Spleen (tissue), 7 donors: ENCODE measurements around the gene LRBA.

Experiments
- CTCF ChIP-seq, 11 experiments: fragments of 200-600 bp in 7 of 11; fragments of 450-650 bp in 4 of 11; sonication (generic) in 4 of 11; IDR thresholded peaks in 8 of 11; conservative IDR thresholded peaks in 3 of 11; 1 replicate in 7 of 11; 2 replicates in 4 of 11; pipeline versions ENCODE4 v1.4.0 to v1.8.0; 2016 to 2021; ENCODE audit warnings: antibody characterized with exemption in 11 of 11, inconsistent platforms in 4 of 11, mild to moderate bottlenecking in 1 of 11
- POLR2A ChIP-seq, 3 donors: fragments of 450-650 bp; IDR thresholded peaks; one replicate each; pipeline ENCODE4 v1.5.1; 2017; ENCODE audit warnings: antibody characterized with exemption in 3 of 3, mild to moderate bottlenecking in 1 of 3
- donor health status: DM: no; HTN: no; CAD: no; lungs with moderate emphysema.
- donor health status: DM: no; HTN: no; CAD: no.
- donor health status: DM: no; HTN: no; CAD: no.

GRCh38 chr4:150419939-150420338 is 595.1 kb downstream of the LRBA start:
- TF ChIP-seq CTCF (IDR thresholded peaks at IDR 0.05 in 8 of 11, conservative IDR thresholded peaks at IDR 0.05 in 3 of 11): no peak
- TF ChIP-seq POLR2A (IDR thresholded peaks at IDR 0.05): no peak
